ENCODE measurements around the gene SAMD11. TPM values are rescaled to one million over a fixed set of nuclear protein-coding genes. Genes with fewer than 3 reads are reported as not detected.

Gene SAMD11
- total RNA-seq, 1 experiment from 2014 or later: 13.5 TPM

DNA sequence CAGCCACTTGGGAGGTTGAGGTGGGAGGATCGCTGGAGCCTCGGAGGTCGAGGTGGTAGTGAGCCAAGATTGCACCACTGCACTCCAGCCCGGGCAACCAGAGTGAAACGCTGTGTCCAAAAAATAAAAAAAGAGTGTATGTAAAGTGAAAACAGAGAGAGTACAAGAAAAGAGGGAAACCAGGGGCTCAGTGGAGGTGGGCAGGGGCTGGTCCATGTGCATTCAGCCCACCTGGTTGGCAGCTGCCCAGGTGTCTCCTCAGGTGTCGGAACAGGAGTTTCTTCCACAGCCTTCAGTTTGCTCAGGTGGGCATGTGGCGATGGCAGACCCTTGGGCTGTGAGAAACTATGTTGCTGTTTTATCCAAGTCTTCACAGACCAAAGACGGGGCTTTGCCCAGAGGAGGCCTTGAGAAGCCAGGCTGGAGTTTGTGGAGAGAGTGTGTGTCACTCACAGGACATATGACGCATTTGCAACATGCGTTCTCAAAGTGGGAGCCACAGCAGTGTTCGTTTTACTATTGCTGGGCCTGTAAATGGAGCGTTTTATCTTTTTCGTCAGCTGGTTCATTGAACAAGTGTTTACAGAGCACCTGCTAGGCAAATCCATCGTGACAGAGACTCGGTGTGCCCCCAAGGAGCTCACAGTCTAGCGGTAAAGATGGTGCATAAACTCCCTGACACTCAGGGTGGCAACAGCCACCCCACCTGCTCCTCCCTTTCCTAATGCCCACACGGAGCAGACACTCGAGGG is 22.4 kb upstream of the SAMD11 start:
- Histone ChIP-seq H3K4me2 (ENCODE audit: insufficient read depth, insufficient read length, low read length) (no peak overlapping the region), H3K27me3 (ENCODE audit: insufficient read depth, low read length) (peaks cover 17% of the 10 kb centered on the region; the same call in 1 of the 2 replicates), H2BK5ac (ENCODE audit: insufficient read length, low read length) (no peak overlapping the region), H3K79me1 (ENCODE audit: insufficient read depth, low read depth, low read length, poor library complexity, severe bottlenecking) (no peaks in the 10 kb centered on the region), H2BK20ac (ENCODE audit: low read depth, low read length, poor library complexity, severe bottlenecking) (no peak overlapping the region), H4K20me1 (ENCODE audit: control insufficient read depth, insufficient read depth, insufficient read length) (no peaks in the 10 kb centered on the region), H3K4ac (ENCODE audit: low read depth, low read length) (no peak overlapping the region), H3K23ac (ENCODE audit: insufficient read length, low read depth, low read length) (no peak overlapping the region), H3K4me1 (ENCODE audit: insufficient read depth, low read length) (no peaks in the 10 kb centered on the region), H2BK15ac (ENCODE audit: low read depth, low read length) (no peak overlapping the region), H3K18ac (ENCODE audit: insufficient read length, low read depth, low read length) (no peak overlapping the region), H3K23me2 (ENCODE audit: insufficient read length, low read depth, low read length, poor library complexity, severe bottlenecking) (peaks cover 6% of the 10 kb centered on the region), H2AK5ac (ENCODE audit: insufficient read length, low read length) (no peak overlapping the region), H2AFZ (ENCODE audit: low read length) (no peak overlapping the region), H4K91ac (ENCODE audit: insufficient read length, low read depth, low read length) (no peak overlapping the region), H4K5ac (ENCODE audit: insufficient read length, low read depth, low read length) (no peak overlapping the region), H3K9me3 (ENCODE audit: control insufficient read depth, low read depth, low read length) (no peaks in the 10 kb centered on the region), H2BK120ac (ENCODE audit: low read depth, low read length, poor library complexity, severe bottlenecking) (no peak overlapping the region), H2BK12ac (ENCODE audit: insufficient read length, low read depth, low read length) (no peak overlapping the region), H3K27ac (ENCODE audit: insufficient read length, low read depth, low read length) (no peak overlapping the region), H4K8ac (replicated peaks; ENCODE audit: insufficient read length, low read depth, low read length) (no peak overlapping the region), H3K9ac (ENCODE audit: extremely low read depth, insufficient read length, low read length) (no peak overlapping the region), H3T11ph (ENCODE audit: low read length) (no peak overlapping the region), H3K79me2 (ENCODE audit: insufficient read depth, low read length) (no peaks in the 10 kb centered on the region), H3K14ac (ENCODE audit: insufficient read depth, low read length) (no peak overlapping the region), H3K56ac (ENCODE audit: insufficient read length, low read depth, low read length) (no peak overlapping the region)
- TF ChIP-seq, protein P1, sequence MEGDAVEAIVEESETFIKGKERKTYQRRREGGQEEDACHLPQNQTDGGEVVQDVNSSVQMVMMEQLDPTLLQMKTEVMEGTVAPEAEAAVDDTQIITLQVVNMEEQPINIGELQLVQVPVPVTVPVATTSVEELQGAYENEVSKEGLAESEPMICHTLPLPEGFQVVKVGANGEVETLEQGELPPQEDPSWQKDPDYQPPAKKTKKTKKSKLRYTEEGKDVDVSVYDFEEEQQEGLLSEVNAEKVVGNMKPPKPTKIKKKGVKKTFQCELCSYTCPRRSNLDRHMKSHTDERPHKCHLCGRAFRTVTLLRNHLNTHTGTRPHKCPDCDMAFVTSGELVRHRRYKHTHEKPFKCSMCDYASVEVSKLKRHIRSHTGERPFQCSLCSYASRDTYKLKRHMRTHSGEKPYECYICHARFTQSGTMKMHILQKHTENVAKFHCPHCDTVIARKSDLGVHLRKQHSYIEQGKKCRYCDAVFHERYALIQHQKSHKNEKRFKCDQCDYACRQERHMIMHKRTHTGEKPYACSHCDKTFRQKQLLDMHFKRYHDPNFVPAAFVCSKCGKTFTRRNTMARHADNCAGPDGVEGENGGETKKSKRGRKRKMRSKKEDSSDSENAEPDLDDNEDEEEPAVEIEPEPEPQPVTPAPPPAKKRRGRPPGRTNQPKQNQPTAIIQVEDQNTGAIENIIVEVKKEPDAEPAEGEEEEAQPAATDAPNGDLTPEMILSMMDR (conservative IDR thresholded peaks at IDR 0.05): no peak
- Mint-ChIP-seq H3K27me3 (ENCODE audit: low read depth) (peaks cover 95% of the 10 kb centered on the region), H3K4me1 (peaks cover 6% of the 10 kb centered on the region in 2 experiments), H3K36me3 (ENCODE audit: insufficient read depth in 1 of 3, low read depth in 3 of 3) (peaks cover 0 to 4% (median 3%) of the 10 kb centered on the region in 3 experiments; a peak in 2 of 7 replicates), H3K9me3 (peaks cover 3% of the 10 kb centered on the region in 2 experiments; a peak in 3 of 5 replicates), H3K27ac (peak overlapping the region in 1 of 3 experiments; percentile 79; a peak in 1 of 7 replicates), H3K4me3 (no peak overlapping the region)
- DNase-seq: no peak
- no CpG with 5 or more reads among the region's 18 CpGs for WGBS (ENCODE audit: extremely low coverage, insufficient read length, low lambda C conversion rate)

All from H9 (cell line).